Spleen (tissue), 7 donors: Measurements from ENCODE around the gene VDAC1.

Source experiments
- POLR2AphosphoS5 ChIP-seq, 3 donors: sonication (generic); formaldehyde crosslinking; IDR thresholded peaks; one replicate each; pipeline ENCODE4 v1.5.1; 2017; ENCODE audit warnings: antibody characterized with exemption in 3 of 3
- TF ChIP-seq, protein P1 (sequence below), 11 experiments: fragments of 200-600 bp in 7 of 11; fragments of 450-650 bp in 4 of 11; sonication (generic) in 4 of 11; IDR thresholded peaks in 8 of 11; conservative IDR thresholded peaks in 3 of 11; 1 replicate in 7 of 11; 2 replicates in 4 of 11; pipeline versions ENCODE4 v1.4.0 to v1.8.0; 2016 to 2021; ENCODE audit warnings: antibody characterized with exemption in 11 of 11, inconsistent platforms in 4 of 11, mild to moderate bottlenecking in 1 of 11
- donor health status: DM: no; HTN: no; CAD: no; lungs with moderate emphysema.
- donor health status: DM: no; HTN: no; CAD: no.
- donor health status: DM: no; HTN: no; CAD: no.

GRCh38 chr5:133924221-133924920, 80.4 kb downstream of the VDAC1 start:
- TF ChIP-seq, protein P1, sequence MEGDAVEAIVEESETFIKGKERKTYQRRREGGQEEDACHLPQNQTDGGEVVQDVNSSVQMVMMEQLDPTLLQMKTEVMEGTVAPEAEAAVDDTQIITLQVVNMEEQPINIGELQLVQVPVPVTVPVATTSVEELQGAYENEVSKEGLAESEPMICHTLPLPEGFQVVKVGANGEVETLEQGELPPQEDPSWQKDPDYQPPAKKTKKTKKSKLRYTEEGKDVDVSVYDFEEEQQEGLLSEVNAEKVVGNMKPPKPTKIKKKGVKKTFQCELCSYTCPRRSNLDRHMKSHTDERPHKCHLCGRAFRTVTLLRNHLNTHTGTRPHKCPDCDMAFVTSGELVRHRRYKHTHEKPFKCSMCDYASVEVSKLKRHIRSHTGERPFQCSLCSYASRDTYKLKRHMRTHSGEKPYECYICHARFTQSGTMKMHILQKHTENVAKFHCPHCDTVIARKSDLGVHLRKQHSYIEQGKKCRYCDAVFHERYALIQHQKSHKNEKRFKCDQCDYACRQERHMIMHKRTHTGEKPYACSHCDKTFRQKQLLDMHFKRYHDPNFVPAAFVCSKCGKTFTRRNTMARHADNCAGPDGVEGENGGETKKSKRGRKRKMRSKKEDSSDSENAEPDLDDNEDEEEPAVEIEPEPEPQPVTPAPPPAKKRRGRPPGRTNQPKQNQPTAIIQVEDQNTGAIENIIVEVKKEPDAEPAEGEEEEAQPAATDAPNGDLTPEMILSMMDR (IDR thresholded peaks at IDR 0.05 in 8 of 11, conservative IDR thresholded peaks at IDR 0.05 in 3 of 11): no peak
- no peak for TF ChIP-seq POLR2AphosphoS5 (IDR thresholded peaks at IDR 0.05)
